HG02840 (cell line): ENCODE results near the gene NSUN2.

ENCODE experiments used
- ATAC-seq: cut with Tn5 transposase; IDR thresholded peaks from one replicate; pipeline ENCODE4 v1.9.1; 2021; ENCODE audit warnings: mild to moderate bottlenecking, moderate library complexity, moderate number of reproducible peaks; ENCODE audit not compliant: unreplicated experiment, low FRiP score

NSUN2 gene

DNA sequence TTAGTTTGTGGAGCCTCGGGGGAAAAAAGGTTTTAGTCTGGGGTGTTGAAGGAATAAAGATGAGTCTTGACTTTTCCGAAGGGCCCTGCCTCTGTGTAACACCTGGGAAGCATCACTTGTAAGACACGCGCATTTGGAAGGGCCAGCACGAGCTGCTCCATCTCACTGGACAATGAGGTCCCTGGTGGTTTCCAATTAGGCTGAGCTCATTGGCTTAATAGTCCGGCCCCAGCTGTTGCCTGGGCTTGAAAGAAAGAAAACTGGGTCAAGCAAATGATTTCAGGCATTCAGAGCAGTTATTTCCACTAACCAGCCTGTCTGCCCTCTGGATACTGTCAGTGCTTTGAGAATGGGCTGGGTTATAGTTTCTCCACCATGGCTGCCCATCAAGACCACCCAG is 64.5 kb downstream of the NSUN2 start:
- ATAC-seq: no peak

DNA sequence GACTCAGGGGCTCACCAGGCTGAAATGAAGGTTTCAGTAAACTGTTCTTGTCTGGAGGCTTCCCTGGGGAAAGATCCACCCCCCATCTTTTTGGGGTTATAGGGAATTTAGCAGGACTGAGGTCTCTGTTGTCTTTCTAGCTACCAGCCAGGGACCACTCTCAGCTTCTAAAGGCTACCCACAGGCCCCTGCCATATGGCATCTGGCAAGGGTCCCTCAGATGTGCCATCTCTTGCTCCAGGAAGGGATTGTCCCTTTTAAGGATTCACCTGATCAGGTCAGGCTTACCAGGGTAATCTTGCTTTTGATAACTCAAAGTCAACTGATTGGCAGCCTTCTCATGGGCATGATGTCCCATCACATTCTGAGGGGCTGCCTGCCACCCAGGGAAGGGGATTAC is 65.0 kb downstream of the NSUN2 start:
- ATAC-seq: no peak

DNA sequence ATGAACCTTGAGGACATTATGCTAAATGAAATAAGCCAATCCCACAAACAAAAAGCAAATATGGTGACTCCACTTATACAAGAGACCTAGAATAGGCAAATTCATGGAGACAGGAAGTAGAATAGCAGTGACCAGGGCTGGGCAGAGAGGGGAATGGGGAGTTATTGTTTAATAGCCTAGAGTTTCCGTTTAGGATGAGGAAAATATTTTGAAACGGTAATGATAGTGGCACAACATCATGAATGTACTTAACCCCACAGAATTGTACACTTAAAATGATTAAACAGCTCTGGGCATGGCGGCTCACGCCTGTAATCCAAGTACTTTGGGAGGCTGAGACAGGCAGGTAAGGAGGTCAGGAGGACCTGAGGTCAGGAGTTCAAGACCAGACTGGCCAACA is 65.8 kb downstream of the NSUN2 start:
- ATAC-seq: no peak

DNA sequence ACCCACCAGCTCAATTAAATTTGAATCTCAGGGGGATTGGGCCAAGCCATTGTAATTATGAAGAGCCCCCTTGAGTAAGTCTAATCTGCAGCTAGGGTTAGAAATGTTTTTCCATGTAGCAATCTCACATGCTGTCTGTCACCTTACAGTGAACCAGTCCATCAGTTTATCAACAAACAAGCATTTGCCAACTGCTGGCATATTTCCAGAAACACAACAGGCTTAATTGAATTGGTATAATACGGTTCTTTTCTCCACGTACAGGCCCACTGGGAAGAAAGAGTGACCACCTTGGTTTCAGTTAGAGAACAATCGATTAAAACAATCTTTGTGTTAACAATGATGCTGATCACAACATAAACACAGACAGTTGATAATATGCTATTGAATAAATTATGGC is 67.4 kb downstream of the NSUN2 start:
- no peak for ATAC-seq

DNA sequence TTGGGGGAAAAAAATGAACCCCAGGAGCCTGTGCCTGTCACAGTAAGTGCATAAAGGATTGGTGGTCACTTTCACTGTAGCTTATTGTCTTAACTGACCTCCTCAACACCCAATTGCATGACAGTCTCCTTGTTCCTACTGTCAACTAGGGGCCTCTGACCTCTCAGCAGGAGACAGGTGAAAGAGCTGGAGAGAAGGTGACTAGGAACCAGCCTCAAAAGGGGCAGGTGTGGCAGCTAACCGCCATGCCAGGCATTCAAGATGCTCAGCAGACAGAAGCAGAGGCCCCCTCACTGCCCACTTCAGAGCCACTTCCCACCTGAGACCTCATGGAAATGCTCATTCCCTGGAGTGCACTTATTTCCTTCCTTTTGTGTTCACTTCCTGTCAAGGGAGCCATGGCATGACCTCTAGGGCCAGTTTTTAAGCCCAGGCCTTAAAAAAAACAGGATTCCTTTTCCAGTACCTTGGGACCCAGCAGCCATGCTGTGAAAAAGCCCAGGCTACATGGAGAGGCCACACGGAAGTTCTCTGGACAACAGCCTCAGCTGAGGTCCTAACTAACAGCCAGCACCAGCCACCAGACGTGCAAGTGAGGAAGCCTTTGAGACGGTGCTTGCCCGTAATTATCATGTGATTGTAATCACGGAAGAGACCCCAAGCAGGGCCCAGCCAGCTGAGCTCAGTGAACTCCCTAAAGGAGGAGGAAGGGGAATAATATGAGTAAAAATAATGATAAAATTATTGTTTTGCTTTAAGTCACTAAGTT is 74.9 kb downstream of the NSUN2 start:
- ATAC-seq: no peak

DNA sequence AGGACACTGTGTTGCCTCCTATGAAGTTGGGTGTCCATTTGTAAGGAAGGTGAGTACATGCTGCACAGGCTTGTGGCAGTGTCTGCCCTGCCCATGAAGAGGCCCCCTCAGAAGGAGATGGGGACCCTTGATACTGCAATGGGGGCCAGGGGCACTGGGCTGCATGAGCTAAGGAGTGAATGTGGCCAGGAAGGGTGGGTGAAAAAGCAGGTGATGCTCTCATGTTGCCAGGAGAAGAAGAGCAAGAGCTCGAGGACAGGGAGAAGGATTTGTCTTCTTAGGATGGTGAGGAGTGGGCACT is 76.1 kb downstream of the NSUN2 start:
- no peak for ATAC-seq

DNA sequence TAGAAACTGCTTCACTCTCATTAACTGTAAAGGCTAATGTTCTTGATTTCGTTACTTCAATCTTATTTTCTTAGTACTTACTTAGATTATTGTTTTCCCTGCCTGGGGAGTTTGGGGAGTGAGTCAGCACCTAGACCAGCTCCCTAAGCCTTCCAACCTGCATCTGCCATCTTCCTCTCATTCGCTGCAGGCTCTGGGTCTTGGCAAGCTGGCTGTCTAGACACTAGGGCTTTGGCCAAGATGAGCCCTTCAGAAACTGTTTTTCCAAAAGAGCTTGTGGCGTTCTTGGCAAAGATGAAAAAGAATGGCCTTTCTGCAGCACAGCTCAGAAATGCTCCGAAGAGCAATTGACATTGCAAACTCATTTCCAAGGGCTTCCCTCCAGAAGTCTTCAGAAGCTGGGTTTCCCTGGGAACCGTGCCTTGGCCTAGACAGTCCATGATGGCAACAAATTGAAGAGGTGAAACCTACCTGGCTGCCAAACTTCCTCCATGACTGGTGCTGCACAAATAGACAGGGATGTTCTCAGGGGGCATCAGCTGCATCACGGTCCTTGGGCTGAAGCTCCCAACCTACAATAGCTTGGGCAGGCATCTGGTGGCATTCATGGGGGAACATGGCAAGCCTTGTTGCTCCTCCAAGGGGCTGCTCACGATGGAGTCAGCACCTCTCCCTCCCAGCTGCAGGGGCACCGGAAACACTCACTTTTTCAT is 76.6 kb downstream of the NSUN2 start:
- no peak for ATAC-seq

DNA sequence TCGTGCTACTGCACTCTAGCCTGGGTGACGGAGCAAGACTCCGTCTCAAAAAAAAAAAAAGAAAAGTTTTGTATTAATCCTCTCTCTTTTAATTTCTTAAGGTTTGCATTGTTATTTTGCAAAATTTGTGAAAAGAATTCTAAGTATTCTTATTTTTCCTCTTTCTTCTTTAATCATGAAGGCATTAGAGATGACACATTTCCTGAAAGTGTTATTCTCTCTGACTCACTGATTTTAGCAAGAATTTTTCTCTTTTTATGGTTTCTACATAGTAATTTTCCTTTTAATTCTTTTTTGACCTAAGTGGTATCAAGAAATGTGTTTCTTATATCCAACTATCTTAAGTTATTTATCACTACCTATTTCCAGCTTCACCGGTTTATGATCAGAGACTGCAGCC is 78.0 kb downstream of the NSUN2 start:
- no peak for ATAC-seq

DNA sequence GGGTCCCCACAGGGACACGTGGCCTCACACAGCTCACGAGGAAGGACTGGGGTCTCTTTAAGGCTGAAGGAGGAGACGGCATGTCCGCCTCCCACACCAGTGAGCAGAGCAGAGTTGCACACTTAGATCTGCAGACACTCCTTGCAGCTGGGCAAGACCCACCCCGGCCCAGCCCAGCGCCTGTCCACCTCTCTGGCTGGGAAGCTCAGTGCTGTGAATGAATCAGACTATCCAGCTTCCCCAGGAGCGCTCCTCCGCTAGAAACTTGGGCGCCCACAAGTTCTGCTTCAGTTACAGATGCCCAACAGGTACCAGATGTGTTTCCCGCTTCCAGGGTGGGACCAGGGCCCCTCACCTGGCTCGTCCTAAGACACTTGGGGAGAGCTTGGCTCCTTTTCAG is 78.9 kb downstream of the NSUN2 start:
- ATAC-seq: no peak

DNA sequence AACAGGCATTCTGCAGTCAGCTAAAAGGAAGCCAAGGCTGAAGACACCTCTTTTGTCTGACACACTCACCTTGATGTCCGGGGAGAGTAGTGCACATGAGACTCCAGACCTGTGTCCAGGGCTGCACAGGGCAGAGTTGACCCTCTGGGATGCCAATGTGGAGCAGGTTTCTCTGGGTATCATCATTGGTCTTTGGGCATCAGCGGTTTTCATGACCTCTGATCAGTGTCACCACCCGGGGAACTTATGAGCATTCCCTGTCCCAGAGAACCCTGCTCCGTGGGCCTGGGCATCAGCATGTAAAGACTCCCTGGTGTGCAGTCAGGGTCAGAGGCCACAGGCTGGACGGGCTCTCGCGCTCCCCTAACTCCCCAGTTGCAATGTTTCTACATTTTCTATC is 80.2 kb downstream of the NSUN2 start:
- no peak for ATAC-seq

DNA sequence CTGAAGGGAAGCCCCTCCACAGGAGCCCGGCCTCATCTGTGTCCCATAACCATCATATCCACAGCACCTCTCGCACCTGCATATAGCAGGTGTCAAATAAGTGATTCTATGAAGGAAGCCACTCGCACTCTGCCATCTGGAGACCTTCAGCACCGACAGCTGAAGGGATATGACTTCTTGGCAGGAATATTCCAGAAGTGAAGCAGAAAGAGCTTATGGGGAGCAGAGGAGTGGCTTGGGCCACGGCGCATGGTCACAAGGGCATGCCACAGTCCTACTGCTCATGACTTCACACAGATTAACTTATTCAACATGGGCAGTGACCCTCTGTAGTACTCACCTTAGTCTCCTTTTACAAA is 80.9 kb downstream of the NSUN2 start:
- ATAC-seq: no peak

DNA sequence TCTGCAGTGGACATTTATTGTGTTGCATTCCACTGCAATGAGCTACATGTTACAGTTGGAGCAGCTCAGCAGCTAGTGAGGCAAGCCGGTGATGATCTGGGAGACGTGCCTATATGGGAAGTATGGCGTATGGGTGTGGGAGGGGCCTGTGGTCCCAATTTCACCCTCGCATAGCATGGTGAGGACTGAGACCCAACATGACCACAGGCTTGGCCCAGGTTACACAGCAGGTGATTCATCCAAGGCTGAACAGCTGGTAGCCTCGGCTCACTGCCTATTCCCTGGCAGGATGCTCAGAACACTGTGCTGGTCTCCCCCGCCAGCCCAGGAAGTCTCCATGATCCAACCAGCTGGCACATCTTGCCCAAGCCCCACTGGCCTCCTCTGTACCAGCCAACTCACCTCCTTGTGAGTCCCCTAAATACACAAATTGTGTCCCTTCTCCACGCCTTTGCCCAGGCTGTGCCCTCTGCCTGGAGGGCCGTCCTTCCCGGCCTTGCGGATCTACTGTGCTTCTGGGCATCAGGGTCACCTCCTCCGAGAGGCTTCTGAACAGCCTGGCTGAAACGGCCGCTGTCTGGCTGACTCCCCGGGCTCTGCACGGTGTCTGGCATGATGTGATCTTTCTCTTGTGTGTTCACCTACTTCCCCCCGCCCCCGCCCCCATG is 81.4 kb downstream of the NSUN2 start:
- no peak for ATAC-seq

DNA sequence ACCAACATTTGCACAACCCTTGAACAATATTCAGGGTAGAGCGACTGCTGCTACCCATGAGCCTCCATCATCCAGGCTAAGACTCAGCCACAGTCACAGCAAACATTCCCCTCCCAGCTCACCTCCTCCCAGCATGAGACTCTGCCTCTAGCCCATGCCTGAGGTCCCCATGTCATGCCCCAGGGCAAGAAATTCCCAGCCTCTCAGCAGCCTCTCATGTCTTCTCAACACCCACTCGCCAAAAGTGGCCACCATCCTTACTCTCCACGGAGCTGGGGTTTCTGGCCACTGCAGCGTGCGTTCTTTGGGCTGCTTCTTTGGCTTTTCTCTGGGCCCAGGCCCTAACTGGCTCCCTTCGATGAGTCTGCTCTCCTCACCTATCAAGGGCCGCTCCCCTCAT is 82.2 kb downstream of the NSUN2 start:
- no peak for ATAC-seq
